NCI-H1105 (cell line): ENCODE results near the gene NHS.

Experiments
- DNase-seq: peaks from one replicate; lab custom pipeline; 2025; lab: John Stamatoyannopoulos, UW

NHS gene

GRCh38 chrX:17588303-17588702 lies 213.3 kb downstream of the NHS start:
- DNase-seq, result no peak

DNA sequence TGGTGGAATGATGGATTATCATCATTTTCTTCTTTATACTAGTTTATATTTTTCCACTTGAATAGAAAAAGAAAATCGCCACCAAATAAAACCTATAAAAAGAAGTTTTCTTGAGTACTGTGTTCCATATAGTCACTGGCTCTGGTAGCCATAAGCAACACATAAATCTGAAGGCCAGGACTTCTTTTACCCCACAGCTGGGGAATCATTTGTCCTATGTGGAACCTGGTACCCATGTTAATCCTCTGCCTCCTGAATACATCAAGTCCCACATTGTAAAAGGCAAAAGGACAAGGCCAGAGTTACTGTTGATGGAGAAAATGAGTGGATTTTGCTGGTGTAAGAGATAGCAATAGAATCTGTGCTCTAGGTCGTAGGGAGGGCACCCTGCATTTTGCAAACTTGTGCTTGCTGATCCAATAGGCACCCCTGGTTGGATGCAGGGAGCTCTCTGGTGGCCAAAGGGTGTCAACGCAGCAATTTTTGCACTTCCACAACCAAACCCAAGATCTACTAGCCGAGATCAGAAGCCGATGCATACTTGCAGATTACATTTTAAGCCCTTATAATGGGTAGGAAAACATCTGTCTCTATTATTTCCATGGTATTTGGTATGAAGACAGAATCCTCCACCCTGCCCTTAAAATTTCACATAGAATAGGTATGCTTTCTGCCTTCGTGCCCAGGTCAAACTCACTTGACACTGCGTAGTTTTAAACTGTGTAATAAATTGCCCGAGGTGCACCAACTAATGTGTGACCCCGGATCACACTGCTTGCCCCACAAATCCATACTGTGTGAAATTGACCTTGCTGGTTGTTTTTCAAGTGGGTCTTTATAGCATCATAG lies 216.1 kb downstream of the NHS start:
- DNase-seq, result peak; percentile 47

GRCh38 chrX:17591741-17592110 lies 216.7 kb downstream of the NHS start:
- no peak for DNase-seq

GRCh38 chrX:17592117-17592516 lies 217.1 kb downstream of the NHS start:
- DNase-seq, result no peak

GRCh38 chrX:17594693-17595092 lies 219.7 kb downstream of the NHS start:
- no peak for DNase-seq

GRCh38 chrX:17595456-17596035 lies 220.5 kb downstream of the NHS start:
- DNase-seq, result no peak

GRCh38 chrX:17596061-17596460 lies 221.1 kb downstream of the NHS start:
- DNase-seq, result no peak

DNA sequence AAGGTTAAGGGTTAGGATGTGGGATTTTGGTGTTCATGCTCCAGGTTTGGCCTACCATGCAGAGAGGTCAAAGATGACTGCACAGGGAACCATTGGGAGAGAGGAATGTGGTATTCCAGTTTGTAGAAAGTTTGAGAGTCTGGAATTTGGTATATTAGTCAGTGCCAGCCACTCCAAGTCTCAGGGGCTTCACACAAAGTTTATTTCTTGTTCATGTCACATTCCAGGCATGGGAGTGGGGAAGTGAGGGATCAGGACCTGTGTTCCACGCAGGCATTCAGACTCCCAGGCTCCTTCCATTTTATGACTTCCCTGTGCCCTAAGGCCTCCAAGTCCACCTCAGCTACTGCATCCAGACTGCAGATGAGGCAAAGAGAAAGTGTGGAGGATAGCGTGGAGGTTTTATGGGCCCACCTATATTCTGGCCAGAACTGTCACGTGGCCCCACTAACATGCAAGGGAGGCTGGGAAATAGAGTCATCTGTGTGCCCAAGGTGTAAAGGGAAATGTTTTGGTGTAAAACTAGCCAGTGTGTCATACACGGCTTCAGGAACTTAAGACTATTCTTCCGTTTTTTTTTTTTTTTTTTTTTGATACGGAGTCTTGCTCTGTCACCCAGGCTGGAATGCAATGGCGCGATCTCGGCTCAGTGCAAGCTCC lies 221.7 kb downstream of the NHS start:
- no peak for DNase-seq

- DNase-seq, result no peak
These were observed 222.3 kb downstream of the NHS start for GRCh38 chrX:17597327-17597726.

- peak; percentile 62 for DNase-seq
These were observed 222.9 kb downstream of the NHS start for GRCh38 chrX:17597836-17598439.

- no peak for DNase-seq
These were observed 226.6 kb downstream of the NHS start for GRCh38 chrX:17601441-17602200.

GRCh38 chrX:17602245-17602644 lies 227.2 kb downstream of the NHS start:
- no peak for DNase-seq

GRCh38 chrX:17603196-17603595 lies 228.2 kb downstream of the NHS start:
- DNase-seq, result no peak

DNA sequence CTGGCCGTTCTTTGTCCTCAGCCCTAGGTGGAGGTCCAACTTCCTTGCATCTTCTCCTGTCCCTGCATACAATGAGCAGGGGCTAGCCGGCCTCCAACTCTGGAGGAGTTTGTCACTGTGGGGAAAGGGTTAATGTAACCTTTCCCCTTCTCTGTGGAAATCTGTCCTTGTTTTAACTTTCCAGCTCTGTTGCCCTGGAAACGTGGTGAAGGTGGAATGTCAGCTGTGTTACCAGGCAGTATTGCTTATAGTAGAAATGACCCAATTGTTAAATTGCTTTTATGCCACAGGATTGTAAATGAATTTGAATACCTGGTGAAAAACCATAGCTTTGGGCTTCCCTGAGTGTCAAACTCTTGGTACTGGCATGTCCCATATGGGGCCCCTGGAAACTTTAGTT lies 230.7 kb downstream of the NHS start:
- DNase-seq, result no peak

GRCh38 chrX:17606231-17606630 lies 231.2 kb downstream of the NHS start:
- DNase-seq, result no peak

DNA sequence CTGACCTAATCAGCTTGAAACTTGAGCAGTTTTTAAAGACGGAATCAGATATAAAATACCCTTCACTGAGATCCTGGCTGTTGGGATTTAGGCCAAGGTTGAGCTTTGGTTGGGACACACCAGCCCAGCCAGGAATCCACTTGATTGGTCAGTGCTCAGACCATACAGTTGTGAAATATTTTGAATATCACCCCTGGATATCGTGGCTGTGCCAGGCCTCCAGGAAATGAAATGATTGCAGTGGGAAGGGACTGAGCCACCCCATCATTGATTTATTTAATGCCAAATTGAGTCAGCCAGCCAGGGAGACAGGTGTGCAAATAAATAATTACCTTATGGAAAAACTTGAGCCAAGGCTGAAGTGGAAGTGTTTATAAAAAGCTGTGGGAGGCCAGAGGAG lies 233.9 kb downstream of the NHS start:
- DNase-seq, result peak; percentile 37

- DNase-seq, result no peak
These were observed 235.8 kb downstream of the NHS start for GRCh38 chrX:17610788-17611187.

GRCh38 chrX:17613979-17614588 lies 239.1 kb downstream of the NHS start:
- DNase-seq, result no peak

DNA sequence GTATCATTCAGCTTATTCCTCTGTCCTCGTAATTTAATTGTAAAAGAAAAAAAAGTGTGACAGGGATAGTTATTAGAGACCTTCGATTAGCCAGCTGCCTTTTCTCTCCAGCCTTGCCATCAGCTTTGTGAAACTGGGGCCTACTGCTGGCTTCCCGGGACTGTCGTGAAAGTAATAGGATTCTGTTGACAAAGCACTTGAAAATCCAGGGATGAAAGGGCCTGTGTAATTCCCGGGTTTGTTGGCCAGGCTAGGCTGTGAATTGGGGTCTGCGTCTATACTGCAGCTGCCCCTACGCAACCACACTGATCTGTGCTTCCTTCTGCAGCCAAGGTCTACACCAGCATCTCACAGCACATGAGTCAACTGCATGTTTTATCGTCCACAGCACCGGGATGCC lies 241.9 kb downstream of the NHS start:
- peak; percentile 69 for DNase-seq

DNA sequence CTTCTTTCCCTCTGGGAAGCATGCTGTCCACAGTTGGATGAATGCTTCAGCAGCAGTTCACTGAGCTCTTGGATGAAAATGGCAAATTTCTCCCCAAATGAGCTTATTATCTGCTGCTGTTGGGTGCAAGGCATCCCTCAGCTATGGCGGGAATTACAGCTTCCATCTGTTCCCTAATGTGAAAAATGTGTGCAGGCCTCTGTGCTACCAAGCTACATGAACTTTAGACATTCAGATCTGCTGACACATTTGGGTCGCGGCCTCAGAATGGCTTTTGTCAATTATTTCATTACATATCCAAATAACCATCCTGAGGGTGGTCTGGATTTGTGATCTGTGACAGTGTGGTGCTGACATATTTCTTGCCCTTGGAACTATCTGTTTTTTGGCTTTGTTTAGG lies 242.8 kb downstream of the NHS start:
- no peak for DNase-seq

- no peak for DNase-seq
These were observed 246.7 kb downstream of the NHS start for GRCh38 chrX:17621566-17622270.
